Measurements from ENCODE around the gene SLC34A3.
"Not testable (repeated sequence)": the region's sequence is repeated elsewhere in the genome, so short reads cannot be mapped to it uniquely, and the experiment has no call there.

SLC34A3 gene

DNA sequence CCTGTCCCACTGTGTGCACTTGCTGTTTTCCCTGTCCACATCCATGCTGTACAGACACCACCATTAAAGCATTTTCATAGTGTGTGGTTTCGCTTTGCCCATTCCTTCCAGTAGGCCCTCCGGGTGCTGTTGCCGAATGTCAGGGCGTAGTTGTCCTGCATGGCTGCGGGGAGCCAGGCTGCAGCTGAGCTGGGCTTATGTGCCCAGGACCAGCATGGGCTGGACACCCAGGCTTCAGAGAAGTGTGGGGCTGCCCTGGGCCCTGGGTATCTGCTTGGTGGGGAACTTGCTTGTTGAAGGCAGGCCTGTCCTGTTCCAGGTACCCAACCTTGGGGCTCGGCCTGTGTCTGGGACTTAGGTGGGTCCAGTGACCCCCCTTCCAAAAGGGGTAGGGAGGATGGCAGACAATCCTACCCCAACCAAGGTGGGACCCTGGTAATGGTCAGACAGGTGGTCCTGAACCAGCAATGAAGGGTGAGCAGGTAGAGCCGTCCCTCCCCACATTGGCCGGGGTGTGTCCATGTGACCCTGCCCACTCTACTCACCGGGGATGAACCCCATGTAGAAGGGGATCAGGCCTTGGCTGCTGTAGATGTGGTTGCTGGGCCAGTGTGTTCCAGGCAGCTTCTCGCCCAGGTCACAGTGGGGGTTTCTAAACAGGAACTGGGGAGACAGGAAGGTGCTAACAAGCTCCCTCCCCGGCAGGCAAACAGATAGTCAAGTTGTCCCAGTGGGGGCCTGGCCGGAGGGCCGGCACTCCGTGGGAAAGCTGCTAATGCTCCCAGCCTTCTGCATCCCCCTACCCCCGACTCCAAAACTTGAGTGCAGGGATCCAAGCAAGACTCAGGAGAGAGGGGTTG is 13.2 kb downstream of the SLC34A3 start:
- FAIRE-seq = no peak

DNA sequence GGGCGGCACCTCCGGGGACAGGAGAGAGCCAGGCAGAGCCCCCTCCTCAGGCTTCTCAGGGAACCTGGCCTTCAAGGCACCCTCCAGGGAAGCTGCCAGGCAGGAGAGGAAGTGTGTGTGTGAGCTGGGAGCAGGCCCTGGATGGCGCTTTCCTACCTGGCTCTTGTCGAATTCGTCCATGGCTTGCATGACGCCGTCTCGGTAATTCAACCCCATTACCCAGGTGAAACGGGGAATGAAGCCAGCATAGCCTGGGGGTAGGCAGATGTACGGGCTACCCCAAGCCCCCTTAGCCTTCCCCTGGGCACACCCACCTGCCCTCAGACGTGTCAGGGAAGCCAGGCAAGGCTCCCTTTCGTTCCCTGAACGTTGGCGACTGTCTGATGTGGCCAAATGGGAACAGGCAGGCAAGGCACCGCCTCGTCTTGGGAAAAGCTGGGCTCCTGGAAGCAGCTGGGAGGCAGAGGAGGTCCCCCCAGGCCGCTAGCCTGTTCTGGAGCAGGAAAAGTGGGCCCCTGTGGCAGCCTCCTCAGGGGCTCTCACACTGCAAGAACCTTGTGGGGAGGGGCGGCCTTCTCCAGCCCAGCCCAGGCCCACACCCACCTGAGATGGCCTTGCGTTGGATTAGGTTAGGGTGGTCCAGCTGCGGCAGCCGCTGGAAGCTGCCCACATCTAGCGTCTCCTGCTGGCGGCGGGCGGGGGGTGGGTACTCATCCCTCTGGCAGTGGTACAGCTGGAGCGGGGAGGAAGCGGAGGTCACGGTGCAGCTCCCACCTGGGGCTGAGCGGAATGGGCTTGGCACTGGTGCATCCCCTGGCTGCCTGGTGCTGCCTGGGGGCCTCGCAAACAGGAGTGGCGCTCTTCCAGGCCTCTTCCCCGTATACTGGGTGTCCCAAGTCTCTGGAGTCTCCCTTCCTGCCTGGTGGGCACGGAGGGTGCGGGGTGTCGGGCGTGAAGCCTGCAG is 14.1 kb downstream of the SLC34A3 start:
- FAIRE-seq = no peak

DNA sequence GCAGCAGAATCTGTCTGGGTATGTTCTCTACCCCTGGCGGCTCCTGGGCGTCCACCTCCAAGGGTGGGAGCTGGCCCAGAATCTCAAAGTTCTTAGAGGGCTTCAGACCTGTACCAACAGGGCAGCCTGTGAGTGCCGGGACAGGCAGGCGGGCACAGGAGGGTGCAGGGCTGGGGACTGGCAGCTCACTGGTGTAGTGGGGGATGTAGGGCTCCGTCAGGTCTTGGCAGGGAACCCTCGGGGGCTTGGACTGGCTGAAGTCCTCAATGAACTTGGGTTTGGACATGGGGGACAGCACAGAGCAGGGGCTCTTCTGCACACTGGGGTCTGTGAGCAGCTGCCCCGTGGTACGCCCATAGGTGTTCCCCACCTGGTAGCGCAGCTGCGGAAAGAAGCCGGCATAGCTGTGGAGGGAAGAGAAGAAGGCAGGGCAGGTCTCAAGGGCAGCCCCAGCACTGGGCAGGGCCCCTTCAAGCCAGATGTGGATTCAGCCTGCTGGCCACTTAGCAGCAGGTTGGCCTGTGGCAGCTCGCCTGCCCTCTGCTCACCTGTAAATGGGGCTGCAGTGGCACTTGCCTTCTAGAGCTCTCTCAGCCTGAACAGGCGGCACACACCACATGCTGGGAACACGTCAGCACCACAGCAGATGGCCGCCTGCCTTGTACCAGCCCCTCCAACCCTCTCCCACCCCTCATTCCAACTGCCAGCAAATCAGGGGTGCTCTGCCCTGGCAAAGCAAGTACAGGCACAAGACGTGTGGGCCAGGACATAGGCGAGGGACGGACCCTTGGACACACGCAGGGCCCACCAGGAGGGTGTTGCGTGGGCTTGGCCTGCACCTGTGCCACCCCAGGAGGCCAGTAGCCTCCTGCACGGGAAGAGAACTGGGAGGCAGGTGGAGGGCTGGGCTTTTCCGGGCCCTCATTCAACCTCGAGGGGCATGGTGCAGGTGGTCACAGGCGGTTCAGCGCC is 15.0 kb downstream of the SLC34A3 start:
- FAIRE-seq = no peak

DNA sequence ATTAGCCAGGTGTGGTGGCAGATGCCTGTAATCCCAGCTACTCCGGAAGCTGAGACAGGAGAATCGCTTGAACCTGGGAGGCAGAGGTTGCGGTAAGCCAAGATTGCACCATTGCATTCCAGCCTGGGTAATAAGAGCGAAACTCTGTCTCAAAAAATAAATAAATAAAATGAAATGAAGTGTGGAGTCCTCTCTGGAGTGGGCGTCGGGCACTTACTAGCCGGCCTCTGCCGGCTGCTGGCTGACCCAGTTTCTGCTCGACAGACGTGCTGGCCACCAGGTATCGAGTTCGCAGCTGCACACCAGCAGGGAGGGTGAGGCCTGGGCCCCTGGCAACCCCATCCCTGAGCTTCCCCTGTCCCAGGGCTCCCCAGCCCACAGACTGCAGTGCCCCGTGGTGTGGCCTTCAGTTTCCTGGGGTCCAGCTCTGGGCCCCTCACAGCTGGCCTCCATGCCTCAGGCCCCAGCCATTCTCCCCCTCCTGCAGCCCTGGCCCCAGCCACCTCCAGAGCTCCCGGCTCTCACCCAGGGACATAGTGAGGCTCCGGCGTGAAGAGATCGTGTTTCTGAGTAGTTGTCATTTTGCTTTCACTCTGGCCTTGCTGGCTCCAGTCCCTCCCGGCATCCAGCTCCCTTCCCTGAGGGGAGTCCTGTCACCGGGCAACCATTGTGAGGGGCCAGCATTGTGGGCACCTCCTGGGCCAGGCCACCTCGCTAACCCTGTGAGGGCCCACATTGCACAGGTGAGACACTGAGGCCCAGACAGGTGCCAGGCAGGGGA is 16.6 kb downstream of the SLC34A3 start:
- no peak for FAIRE-seq

DNA sequence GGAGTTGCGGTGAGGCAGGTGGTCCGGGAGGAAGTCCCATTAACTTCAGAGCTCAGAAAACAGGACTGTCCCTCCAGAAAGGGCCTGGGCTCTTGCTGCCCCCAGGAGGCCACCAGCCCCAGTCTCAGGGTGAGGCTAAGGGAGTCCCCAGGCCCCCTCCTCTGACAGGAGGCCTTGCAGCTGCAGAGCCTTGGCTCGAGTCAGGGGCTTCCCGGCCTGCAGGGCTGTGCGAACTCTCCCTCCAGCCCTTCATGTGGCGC is 17.1 kb downstream of the SLC34A3 start:
- FAIRE-seq = no peak

DNA sequence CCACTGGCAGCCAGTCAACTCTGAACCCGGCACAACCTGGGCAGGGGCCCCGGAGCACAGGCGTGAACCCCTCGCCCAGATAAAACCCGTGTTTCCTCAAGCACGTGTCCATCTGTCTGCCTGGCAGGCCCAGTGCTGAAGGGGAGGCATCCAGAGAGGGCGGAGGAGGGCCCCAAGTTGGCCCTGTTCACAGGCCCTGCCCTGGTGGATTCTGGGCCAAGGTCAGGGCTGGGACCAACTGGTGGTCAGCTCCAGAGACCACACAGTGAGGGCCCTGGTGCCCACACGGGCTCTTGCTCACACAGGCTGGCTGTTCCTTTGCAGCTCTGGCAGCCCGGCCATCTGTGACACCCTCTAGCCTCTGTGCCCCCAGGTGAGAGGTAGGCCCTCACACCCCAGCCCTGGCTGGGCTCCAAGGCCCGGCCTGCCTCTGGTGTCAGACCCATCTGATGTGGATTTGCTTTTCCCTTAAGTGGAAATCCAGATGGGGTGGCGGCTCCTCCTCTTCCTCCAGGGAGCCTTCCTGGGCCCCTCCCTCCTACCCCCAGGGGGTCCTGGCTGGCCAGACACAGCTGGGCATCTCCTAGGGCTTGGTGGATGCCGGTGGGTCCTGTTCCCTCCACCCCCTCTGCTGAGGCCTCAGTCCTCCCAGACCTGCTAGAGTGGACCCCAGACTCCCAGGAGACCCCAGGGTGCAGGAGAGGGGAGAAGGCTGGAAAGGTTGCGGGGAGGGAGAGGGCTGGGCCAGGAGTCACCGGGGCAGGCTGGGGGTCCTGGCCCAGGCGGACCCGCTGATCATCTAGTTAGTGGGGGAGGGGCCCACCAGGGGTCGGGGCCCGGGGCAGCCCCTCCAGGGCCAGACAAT is 19.9 kb downstream of the SLC34A3 start:
- FAIRE-seq = no peak

DNA sequence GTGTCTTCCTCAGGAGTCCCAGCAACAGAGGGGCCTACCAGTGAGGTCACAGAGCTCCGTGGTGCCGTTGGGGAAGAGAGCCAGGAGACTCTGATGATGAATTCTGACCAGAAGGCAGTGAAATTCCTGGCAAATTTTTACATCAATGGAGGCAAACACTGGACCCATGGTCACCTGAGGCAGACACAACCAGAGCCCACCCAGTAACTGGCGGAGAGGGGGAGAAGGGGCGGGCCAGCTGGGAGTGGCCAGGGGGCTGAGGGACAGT is 20.4 kb downstream of the SLC34A3 start, which contains the start of gene STPG3:
TSS of gene STPG3 (plus strand) at position 93 of the 268 bp plus-strand sequence. CDS start at position 94, 1 bp downstream.
- FAIRE-seq = no peak

DNA sequence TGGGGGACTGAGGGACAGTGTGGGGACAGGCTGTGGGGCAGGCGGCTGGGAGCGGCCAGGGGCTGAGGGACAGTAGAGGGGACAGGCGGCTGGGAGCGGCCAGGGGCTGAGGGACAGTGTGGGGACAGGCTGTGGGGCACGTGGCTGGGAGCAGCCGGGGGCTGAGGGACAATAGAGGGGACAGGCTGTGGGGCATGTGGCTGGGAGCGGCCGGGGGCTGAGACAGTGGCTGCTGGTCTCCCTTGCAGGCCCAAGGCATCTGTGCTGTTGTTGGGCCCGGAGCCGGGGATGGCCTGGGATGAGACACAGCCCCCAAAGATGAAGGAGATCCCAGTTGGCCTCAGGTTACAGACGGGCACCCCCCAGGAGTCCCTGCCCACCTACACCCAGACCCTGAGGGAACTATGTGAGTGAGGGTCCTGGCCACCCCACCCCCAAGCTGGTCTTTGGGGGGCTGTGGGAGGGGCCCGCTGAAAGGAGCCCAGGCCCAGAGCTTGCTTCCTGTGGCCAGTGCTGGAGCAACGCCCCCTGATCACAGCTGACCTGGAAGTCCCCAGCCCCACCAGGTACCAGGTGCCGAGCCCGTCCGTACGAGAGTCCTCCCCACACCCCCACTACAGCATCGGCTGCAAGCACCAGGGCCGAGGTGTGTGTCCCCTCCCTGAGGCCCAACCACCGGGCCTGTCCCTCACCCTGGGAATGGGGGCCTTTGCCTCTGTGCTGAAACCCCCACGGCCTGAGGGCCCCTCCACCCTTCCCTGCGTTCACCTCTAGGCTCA is 21.0 kb downstream of the SLC34A3 start:
- no peak for FAIRE-seq

DNA sequence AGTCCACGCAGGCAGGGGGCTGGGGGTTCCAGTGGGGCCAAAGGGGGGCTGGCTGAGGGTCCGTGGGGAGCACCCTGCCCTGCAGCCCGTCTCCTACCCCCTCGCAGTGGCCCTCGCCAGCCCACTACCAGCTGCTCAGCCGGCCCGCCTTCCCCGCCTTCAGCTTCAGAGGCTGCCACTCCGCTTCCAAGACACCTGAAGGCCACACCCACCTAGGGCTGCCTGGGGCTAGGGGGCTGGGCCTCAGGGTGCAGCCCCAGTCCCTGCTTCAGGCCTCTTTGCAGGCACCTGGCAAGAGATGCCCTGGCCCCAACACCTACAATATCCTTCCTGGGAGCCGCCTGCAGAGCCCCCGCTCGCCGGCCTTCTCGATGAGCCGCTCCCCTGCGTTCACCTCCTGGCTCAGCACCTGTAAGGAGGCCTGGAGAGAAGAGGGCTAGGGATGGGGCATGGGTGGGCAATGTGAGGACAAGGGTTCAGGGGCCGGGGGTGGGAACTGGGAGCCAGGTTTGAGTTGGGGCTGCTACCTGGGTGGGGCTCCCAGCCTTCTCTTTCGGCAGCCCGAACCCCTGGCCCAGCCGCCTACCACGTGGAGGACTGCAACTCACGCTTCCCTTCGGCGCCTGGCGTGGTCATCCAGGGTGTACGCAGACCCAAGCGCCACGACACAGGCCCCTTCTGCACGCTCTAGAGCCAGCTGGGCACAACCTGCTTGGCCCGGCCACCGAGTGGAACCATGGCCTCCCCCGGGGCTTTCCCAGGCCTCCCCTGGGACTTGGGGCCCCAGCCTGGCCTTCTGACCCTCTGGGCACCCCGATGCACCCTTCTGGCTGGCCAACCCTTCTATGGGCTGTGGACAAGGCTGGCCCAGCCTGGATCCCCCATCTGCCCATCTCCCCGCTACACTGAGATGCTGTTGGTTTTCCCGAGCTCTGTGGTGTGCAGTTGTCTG is 22.1 kb downstream of the SLC34A3 start:
- no peak for FAIRE-seq

DNA sequence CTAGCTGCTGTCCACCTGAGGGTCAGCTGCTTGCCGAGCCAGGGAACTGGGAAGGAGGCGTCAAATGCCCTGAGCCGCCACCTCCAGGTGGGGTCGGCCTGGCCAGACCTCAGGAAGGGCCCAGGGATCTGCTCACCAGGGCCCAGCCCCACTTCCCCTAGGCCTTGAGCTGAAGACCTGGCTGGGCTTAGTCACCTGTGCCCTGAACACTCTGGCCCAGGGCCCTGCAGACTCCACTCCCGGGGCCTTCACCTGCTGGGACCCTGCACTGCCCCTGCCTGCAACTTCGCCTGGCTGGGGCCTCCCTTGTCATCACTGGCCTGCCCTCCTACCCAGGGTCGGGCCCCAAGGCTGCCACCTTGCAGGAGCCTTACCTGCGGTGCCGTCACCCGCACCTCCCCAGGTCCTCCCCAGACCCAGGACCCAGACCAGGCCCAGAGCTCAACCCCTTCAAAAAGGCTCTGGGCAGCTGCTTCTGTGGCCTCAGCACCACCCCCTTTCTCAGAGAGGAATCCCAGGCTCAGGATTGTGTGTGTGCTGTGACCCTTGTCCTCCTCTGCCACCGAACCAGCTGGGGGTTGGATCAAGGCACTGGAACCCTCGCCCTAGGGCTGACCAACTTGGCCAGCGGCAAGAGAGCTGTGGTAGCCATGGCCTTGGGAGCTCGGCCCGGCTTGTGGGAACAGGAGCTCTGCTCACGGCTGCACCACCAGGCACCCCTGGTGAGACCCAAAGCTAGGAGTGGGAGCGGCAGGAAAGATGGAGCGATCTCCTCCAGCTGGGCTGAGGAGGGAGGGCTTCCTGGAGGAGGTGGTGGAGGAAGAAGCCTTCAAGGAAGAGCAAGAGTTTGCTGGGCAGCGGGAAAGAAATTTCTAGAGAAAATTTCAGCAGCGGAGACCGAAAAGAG is 23.3 kb downstream of the SLC34A3 start:
- FAIRE-seq = no peak

DNA sequence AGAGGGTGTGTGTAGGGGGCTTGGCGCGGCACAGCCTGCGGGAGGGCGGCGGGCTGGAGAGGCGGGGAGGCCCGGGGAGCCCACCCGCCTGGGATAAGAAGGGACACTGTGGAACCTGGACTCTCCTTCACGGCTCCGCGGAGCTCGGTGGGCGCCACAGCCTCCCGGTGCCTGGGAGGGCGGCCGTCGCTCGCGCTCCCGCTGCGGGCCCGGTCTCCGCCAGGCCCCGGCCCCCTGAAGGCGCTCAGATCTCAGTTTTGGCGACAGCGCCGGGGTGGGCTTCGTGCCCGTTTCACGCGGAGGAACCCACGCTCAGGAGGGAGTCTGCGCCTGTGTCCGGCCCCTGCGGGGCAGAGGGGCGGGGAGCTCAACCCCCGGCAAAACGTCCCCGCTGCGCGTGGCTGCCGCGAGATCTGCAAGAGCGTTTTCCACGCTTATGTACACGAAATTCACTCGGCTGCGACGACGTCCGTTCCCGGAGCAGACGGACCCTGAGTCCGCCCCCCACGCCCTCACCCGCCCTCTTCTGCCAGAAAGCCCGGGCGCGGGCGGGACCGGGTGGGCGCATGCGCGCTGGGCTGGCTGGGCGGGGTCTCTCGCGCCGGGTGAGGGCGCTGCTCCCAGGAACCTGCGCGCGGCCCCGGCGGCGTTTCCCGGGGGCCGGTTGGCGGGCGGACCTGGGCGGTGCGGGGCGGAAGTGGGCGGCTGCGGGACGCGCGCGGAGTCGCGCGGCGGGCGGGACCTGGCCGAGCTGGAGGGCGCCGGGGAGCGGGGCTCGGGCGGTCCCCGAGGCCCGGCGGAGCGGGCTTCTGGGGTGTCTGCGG is 24.1 kb downstream of the SLC34A3 start, which contains the start of gene NELFB:
TSS of gene NELFB (plus strand) at position 704 of the 824 bp plus-strand sequence.
- FAIRE-seq = no peak

DNA sequence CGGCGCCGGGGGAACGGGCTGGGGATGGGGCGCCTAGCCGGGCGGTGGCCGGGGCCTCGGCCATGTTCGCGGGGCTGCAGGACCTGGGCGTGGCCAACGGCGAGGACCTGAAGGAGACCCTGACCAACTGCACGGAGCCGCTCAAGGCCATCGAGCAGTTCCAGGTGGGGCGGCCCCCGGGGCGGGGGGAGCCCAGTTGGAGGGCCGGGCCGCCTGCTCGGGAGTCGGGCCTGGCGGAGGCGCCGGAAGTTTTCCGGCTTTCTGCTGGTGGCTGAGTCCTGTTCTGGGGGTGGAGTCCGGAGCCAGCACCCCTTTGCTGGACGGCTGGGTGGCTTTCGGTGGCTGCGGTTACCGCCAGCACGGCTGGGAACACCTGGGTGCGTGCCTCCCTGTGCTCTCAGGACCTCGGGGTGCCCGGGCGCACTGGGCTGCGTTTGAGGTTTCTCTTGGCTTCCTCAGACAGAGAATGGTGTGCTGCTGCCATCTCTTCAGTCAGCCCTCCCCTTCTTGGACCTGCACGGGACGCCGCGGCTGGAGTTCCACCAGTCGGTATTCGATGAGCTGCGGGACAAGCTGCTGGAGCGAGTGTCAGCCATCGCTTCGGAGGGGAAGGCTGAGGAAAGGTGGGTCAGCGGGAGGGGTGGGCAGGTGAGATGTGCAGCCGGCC is 24.9 kb downstream of the SLC34A3 start:
- FAIRE-seq = no peak

DNA sequence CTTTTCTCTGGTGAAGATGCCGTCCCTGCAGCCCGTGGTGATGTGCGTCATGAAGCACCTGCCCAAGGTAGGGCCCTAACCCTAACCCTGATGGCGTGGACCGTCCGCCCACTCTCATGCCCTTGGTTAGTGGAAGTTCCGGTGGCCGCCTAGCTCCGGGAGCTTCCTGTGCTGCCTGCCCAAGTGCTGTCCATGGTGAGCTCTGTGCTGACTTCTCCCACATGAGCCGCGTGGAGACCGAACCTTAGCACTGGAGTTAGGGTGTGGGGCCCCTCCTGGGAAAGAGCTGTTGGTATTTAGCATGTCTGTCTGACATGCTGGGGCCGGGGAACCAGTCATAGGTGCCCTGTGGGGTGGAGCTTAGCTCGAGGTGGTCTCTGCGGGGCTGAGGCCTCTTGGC is 25.7 kb downstream of the SLC34A3 start:
- no peak for FAIRE-seq

DNA sequence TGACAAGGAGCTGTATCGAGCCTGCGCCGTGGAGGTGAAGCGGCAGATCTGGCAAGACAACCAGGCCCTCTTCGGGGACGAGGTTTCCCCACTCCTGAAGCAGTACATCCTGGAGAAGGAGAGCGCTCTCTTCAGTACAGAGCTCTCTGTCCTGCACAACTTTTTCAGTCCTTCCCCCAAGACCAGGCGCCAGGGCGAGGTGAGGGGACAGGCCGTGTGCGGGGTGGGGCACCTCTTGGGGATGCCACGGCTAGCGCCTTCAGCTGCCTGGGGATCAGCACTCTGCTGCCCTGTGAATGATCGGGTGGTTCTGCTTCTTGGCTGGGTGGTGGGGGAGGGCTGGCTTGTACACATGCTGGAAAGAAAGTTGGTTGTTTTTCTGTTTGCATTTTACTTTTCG is 26.2 kb downstream of the SLC34A3 start:
- FAIRE-seq = no peak

DNA sequence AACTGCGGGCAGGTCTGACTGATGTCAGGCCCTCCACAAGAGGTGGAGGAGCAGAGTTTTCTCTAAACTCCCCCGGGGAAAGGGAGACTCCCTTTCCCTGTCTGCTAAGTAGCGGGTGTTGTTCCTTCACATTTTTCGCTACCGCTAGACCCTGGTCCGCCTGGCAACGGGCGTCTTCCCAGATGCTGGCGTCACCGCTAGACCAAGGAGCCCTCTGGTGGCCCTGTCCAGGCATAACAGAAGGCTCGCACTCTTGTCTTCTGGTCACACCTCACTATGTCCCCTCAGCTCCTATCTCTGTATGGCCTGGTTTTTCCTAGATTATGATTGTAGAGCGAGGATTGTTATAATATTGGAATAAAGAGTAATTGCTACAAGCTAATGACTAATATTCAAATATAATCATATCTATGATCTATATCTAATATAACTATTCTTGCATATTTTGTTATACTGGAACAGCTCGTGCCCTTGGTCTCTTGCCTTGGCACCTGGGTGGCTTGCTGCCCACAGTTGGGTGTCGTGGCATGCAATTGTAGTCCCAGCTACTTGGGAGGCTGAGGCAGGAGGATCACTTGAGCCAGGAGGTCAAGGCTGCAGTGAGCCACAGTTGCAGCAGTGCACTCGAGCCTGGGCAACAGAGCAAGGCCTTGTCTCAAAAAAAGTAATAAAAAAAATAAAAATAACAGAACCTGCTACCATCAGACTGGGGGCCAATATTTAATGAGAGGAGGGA is 31.6 kb downstream of the SLC34A3 start:
- FAIRE-seq = not testable (repeated sequence)

DNA sequence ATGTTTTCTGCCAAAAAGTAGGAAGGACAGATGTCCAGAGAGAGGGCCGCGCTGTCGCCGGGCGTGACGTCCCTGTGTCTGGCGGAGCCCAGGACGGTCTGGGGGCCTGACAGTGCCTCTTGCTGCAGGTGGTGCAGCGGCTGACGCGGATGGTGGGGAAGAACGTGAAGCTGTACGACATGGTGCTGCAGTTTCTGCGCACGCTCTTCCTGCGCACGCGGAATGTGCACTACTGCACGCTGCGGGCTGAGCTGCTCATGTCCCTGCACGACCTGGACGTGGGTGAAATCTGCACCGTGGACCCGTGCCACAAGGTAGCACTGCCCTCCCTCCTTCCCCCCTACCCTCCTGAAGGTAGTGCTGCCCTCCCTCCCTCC is 32.2 kb downstream of the SLC34A3 start:
- FAIRE-seq = no peak

Data from endometrium (tissue), 2 donors.